Measurements from ENCODE around the gene KRT9. TPM values are rescaled to one million over a fixed set of nuclear protein-coding genes. Genes with fewer than 3 reads are reported as not detected.

The KRT9 gene
- total RNA-seq, 2 donors from 2014 or later, result 0.42 TPM; not detected in 1

- H3K36me3 ChIP-seq, result no peaks in the 10 kb centered on the region
- ATAC-seq (ENCODE audit: insufficient number of reproducible peaks, low FRiP score, low read depth), result no peak
- TF ChIP-seq, protein P1, sequence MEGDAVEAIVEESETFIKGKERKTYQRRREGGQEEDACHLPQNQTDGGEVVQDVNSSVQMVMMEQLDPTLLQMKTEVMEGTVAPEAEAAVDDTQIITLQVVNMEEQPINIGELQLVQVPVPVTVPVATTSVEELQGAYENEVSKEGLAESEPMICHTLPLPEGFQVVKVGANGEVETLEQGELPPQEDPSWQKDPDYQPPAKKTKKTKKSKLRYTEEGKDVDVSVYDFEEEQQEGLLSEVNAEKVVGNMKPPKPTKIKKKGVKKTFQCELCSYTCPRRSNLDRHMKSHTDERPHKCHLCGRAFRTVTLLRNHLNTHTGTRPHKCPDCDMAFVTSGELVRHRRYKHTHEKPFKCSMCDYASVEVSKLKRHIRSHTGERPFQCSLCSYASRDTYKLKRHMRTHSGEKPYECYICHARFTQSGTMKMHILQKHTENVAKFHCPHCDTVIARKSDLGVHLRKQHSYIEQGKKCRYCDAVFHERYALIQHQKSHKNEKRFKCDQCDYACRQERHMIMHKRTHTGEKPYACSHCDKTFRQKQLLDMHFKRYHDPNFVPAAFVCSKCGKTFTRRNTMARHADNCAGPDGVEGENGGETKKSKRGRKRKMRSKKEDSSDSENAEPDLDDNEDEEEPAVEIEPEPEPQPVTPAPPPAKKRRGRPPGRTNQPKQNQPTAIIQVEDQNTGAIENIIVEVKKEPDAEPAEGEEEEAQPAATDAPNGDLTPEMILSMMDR (IDR thresholded peaks at IDR 0.05), result no peak
- H3K9me3 ChIP-seq, result no peaks in the 10 kb centered on the region
- no peak for DNase-seq (ENCODE audit: low spot score)
- H3K27me3 ChIP-seq (replicated peaks; ENCODE audit: insufficient read depth), result no peaks in the 10 kb centered on the region
- peaks cover 7 to 16% of the 10 kb centered on the region in 2 donors for H3K4me1 ChIP-seq (ENCODE audit: control insufficient read depth in 1 of 2, low read depth in 2 of 2)
- no peak overlapping the region for H3K4me3 ChIP-seq
- no peak overlapping the region for H3K27ac ChIP-seq
These were observed 47.6 kb downstream of the KRT9 start for GRCh38 chr17:41524261-41524660.

- TF ChIP-seq, protein P1 (IDR thresholded peaks at IDR 0.05), result no peak
- H3K27ac ChIP-seq, result no peak overlapping the region
- H3K27me3 ChIP-seq (replicated peaks; ENCODE audit: insufficient read depth), result no peaks in the 10 kb centered on the region
- H3K4me1 ChIP-seq (ENCODE audit: control insufficient read depth in 1 of 2, low read depth in 2 of 2), result peaks cover 7 to 12% of the 10 kb centered on the region in 2 donors
- no peak overlapping the region for H3K4me3 ChIP-seq
- DNase-seq (ENCODE audit: low spot score) (no peak), ATAC-seq (ENCODE audit: insufficient number of reproducible peaks, low FRiP score, low read depth) (no peak)
- no peaks in the 10 kb centered on the region for H3K36me3 ChIP-seq
- no peaks in the 10 kb centered on the region for H3K9me3 ChIP-seq
These were observed 48.1 kb downstream of the KRT9 start for GRCh38 chr17:41523787-41524186.

- Histone ChIP-seq H3K36me3 (no peaks in the 10 kb centered on the region), H3K27me3 (replicated peaks; ENCODE audit: insufficient read depth) (no peaks in the 10 kb centered on the region), H3K9me3 (no peaks in the 10 kb centered on the region), H3K27ac (no peak overlapping the region), H3K4me3 (no peak overlapping the region), H3K4me1 (ENCODE audit: control insufficient read depth in 1 of 2, low read depth in 2 of 2) (peaks cover 7 to 8% of the 10 kb centered on the region in 2 donors)
- ATAC-seq (ENCODE audit: insufficient number of reproducible peaks, low FRiP score, low read depth) (no peak), DNase-seq (ENCODE audit: low spot score) (no peak)
- TF ChIP-seq, protein P1 (IDR thresholded peaks at IDR 0.05), result no peak
These were observed 48.6 kb downstream of the KRT9 start for GRCh38 chr17:41523225-41523593.

DNA sequence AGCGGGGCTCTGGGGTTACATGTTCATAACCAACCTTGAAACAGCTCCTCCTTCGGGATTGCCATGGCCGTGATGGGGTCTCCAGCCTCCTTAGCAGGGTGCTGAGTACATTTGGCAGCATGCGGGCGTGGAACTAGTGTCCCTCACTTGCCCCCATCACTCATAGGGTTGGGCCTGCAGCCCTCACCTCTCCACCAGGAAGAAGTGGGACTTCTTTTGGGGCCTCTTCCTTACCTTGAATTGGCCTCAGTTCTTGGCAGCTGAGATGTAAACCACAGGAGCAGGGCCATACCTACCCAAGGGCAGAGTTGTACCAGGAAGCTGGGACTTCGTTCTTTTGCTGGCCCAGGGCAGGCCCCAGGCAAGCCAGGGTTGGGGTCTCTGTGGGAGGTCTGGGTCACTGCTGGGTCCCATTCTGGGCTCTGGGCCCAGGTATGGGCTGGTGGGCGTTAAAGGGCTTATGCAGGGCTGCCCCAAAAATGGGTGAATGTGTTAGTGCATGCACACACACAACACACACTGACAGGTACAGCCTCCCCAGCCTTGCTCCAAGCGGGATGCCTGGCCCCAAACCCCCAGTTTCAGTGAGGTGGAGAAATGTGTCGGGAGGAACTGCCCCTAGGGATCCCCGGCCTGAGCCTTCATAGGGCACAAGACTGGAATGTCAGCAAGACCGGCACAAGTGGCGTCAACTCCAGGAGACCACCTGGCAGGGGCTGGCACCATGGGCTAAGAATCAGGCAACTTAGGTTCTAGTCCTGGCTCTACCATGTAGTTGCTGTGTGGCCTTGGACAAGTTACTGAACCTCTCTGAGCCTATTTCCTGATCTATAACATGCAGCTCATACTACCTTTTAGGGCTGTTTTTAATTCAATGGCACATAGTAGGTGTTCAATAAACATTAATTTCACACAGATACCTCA lies 49.3 kb downstream of the KRT9 start:
- TF ChIP-seq, protein P1 (IDR thresholded peaks at IDR 0.05), result no peak
- Histone ChIP-seq H3K4me1 (ENCODE audit: control insufficient read depth in 1 of 2, low read depth in 2 of 2) (peaks cover 1 to 2% of the 10 kb centered on the region in 2 donors), H3K36me3 (no peaks in the 10 kb centered on the region), H3K9me3 (no peaks in the 10 kb centered on the region), H3K27me3 (replicated peaks; ENCODE audit: insufficient read depth) (no peaks in the 10 kb centered on the region), H3K27ac (no peak overlapping the region), H3K4me3 (no peak overlapping the region)
- DNase-seq (ENCODE audit: low spot score), result no peak
- no peak for ATAC-seq (ENCODE audit: insufficient number of reproducible peaks, low FRiP score, low read depth)

- TF ChIP-seq, protein P1 (IDR thresholded peaks at IDR 0.05), result no peak
- Histone ChIP-seq H3K4me1 (ENCODE audit: control insufficient read depth in 1 of 2, low read depth in 2 of 2) (no peaks in the 10 kb centered on the region), H3K27me3 (replicated peaks; ENCODE audit: insufficient read depth) (no peaks in the 10 kb centered on the region), H3K4me3 (no peak overlapping the region), H3K36me3 (no peaks in the 10 kb centered on the region), H3K9me3 (no peaks in the 10 kb centered on the region), H3K27ac (no peak overlapping the region)
- no peak for DNase-seq (ENCODE audit: low spot score)
- no peak for ATAC-seq (ENCODE audit: insufficient number of reproducible peaks, low FRiP score, low read depth)
These were observed 50.1 kb downstream of the KRT9 start for GRCh38 chr17:41521574-41522261.

Data from thoracic aorta (tissue), 2 donors.